IgD-negative memory B cell (primary cell): Measurements from ENCODE around the gene NRG3. TPM values are rescaled to one million over a fixed set of nuclear protein-coding genes. Genes with fewer than 3 reads are reported as not detected.

Source experiments
- H3K27ac Mint-ChIP-seq, 3 donors: one replicate each; pipeline ENCODE4 v1.8.0; 2020 to 2022; ENCODE audit warnings: mild to moderate bottlenecking in 3 of 3, mixed read lengths in 3 of 3, moderate library complexity in 1 of 3
- H3K27me3 Mint-ChIP-seq: one replicate; pipeline ENCODE4 v1.8.0; 2021; ENCODE audit warnings: mixed read lengths
- H3K36me3 Mint-ChIP-seq: one replicate; pipeline ENCODE4 v1.8.0; 2020; ENCODE audit warnings: mild to moderate bottlenecking, mixed read lengths
- H3K4me1 Mint-ChIP-seq, 3 donors: one replicate each; pipeline ENCODE4 v1.8.0; 2020 to 2022; ENCODE audit warnings: mixed read lengths in 3 of 3, mild to moderate bottlenecking in 1 of 3
- H3K4me3 Mint-ChIP-seq, 4 donors: one replicate each; pipeline ENCODE4 v1.8.0; 2020 to 2022; ENCODE audit warnings: mild to moderate bottlenecking in 4 of 4, mixed read lengths in 4 of 4, moderate library complexity in 3 of 4
- H3K9me3 Mint-ChIP-seq, 3 donors: one replicate each; pipeline ENCODE4 v1.8.0; 2020 to 2021; ENCODE audit warnings: mixed read lengths in 3 of 3, mild to moderate bottlenecking in 1 of 3
- polyA plus RNA-seq: library from polyadenylated mRNA; unstranded; fragments of 300-500 nt; fragmentation: Illumina TruSeq; gene quantifications from one replicate; pipeline ENCODE4 v1.2.3, GENCODE V29; 2021

NRG3 gene
- not detected for polyA plus RNA-seq

DNA sequence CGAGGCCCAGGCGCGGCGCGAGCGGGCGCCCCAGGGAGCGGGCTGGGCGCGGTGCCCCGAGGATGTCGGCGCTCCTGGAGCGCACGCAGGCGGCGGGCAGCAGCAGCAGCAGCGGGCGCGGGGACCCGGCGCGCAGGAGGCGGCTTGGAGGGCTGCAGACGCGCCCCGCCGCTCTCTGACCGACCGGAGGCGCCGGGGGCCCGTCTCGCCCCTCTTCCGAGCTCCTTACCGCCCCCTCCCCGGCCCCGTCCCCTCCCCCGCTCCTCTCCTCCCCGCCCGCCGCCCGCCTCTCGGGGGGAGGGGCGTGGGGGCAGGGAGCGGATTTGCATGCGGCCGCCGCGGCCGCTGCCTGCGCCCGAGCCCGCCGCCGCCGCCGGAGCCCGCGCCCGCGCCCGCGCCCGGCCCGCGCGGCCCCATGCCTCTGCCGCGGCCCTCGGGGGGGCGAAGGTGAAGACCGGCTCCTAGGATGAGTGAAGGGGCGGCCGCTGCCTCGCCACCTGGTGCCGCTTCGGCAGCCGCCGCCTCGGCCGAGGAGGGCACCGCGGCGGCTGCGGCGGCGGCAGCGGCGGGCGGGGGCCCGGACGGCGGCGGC lies at the start of gene NRG3:
Gene NRG3 (plus strand): TSS at position 320 of the 592 bp plus-strand sequence.
- peaks cover 1% of the 10 kb centered on the region for H3K36me3 Mint-ChIP-seq
- peak within 1 kb of the TSS in 1 of 4 donors; percentile 63 for H3K4me3 Mint-ChIP-seq
- peaks cover 0 to 3% (median 0%) of the 10 kb centered on the region in 3 donors for H3K4me1 Mint-ChIP-seq
- peaks cover 0 to 4% (median 2%) of the 10 kb centered on the region in 3 donors for H3K9me3 Mint-ChIP-seq
- H3K27me3 Mint-ChIP-seq: peaks cover 39% of the 10 kb centered on the region
- H3K27ac Mint-ChIP-seq: peak within 1 kb of the TSS in 1 of 3 donors; percentile 76

DNA sequence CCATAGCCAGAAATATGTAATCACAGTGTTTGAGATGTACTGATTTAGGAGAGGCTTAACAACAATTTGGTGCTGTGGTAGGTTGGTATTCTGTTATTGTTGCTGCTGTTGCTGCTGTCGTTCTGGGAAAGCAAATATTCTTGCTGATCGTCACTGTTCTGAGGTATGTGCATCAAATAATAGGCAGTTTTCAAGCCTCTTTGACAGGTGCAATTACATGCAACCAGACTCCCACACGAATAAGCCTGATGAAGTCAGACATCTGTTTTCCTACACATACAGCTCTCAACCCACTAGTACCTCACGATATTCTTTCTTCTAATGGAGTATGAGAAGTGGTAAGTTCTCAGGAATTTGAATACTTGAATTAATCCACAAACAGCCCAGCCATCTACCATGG lies 46.7 kb upstream of the NRG3 start:
- H3K36me3 Mint-ChIP-seq: no peaks in the 10 kb centered on the region
- H3K4me1 Mint-ChIP-seq: no peaks in the 10 kb centered on the region
- peaks cover 2 to 12% (median 7%) of the 10 kb centered on the region in 3 donors for H3K9me3 Mint-ChIP-seq
- no peak overlapping the region for H3K27ac Mint-ChIP-seq
- no peak overlapping the region for H3K4me3 Mint-ChIP-seq
- no peaks in the 10 kb centered on the region for H3K27me3 Mint-ChIP-seq

DNA sequence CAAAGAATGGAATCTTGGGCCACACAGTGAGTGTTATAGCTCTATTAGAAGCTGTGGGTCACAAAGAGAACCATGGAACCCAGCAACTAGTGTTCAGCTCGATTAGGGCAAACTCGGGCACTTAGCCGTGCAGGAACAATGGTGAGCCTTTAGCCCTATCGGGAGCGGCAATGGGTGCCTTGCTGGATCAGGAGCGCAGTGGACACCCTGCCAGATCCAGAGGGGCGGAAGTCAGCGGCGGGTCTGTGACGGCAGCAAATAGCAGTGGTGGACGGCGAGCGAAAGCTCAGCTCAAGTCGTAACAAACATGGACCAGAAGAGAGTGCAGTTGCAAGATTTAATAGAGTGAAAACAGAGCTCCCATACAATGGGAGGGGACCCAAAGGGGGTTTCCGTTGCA lies 43.9 kb upstream of the NRG3 start:
- no peaks in the 10 kb centered on the region for H3K36me3 Mint-ChIP-seq
- no peaks in the 10 kb centered on the region for H3K27me3 Mint-ChIP-seq
- H3K4me1 Mint-ChIP-seq: no peaks in the 10 kb centered on the region
- peaks cover 2 to 17% (median 4%) of the 10 kb centered on the region in 3 donors for H3K9me3 Mint-ChIP-seq
- no peak overlapping the region for H3K4me3 Mint-ChIP-seq
- H3K27ac Mint-ChIP-seq: no peak overlapping the region

DNA sequence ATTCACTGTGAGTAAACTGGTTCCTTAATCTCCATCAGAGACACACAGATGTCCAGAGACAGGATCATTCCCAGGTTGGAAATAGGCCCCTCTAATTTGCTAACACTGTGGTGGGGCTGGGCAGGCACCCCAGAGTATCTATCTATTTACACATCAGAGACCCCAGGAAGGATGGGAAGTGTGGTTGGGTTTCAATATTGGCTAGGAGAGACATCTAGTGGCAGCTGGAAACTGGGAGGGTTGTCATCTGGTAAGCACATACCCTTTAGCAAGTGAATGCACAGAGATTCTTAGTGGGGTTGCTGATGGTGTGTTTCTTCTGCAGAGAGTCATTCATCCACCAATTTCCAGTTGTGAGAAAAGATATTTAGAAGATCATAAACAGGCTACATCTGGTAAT lies 36.0 kb upstream of the NRG3 start:
- H3K36me3 Mint-ChIP-seq: no peaks in the 10 kb centered on the region
- no peak overlapping the region for H3K27ac Mint-ChIP-seq
- H3K4me1 Mint-ChIP-seq: no peaks in the 10 kb centered on the region
- no peak overlapping the region for H3K4me3 Mint-ChIP-seq
- H3K27me3 Mint-ChIP-seq: no peaks in the 10 kb centered on the region
- peaks cover 6 to 9% (median 8%) of the 10 kb centered on the region in 3 donors for H3K9me3 Mint-ChIP-seq

DNA sequence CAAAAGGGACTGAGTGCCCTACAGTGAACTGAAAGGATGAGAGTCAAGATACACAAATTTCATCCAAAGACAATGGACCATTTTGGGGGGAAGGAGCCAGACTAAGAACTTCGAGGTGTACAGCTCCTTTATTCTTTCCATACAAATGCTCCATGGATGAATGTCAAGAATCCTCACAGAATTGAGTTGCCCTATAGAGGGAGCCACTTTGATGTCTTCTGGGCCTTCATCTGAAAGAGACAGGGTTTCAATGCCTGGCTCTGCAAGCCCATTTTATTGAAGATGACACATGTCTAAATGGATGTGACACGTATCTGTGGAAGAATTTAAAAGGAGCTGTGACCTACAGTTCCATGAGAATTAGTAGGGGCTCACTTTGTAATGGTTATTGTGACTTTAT lies 32.0 kb upstream of the NRG3 start:
- Mint-ChIP-seq H3K9me3 (peaks cover 0 to 6% (median 3%) of the 10 kb centered on the region in 3 donors), H3K4me1 (no peaks in the 10 kb centered on the region), H3K36me3 (no peaks in the 10 kb centered on the region), H3K4me3 (no peak overlapping the region), H3K27me3 (no peaks in the 10 kb centered on the region), H3K27ac (no peak overlapping the region)

DNA sequence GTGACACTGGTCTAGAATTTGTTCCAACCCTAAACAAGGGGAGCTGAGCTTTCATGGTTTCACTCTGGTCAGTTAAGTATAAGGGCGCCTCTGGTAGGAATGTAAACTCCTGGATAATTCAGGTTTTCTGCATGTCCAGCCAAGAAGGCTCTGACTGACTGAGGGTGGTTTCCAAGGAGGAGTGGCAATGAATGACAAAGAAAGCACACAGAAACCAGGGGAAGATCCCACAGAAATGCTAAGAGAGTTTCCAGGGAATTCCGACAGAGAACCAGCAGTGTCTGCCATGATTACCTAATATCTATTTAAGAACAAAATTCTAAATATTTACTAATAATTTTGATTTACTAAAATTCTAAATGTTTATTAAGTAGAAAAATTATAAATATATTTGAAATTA lies 27.3 kb upstream of the NRG3 start:
- no peak overlapping the region for H3K27ac Mint-ChIP-seq
- no peak overlapping the region for H3K4me3 Mint-ChIP-seq
- H3K36me3 Mint-ChIP-seq: no peaks in the 10 kb centered on the region
- H3K9me3 Mint-ChIP-seq: peaks cover 0 to 5% (median 0%) of the 10 kb centered on the region in 3 donors
- H3K4me1 Mint-ChIP-seq: no peaks in the 10 kb centered on the region
- H3K27me3 Mint-ChIP-seq: no peaks in the 10 kb centered on the region

DNA sequence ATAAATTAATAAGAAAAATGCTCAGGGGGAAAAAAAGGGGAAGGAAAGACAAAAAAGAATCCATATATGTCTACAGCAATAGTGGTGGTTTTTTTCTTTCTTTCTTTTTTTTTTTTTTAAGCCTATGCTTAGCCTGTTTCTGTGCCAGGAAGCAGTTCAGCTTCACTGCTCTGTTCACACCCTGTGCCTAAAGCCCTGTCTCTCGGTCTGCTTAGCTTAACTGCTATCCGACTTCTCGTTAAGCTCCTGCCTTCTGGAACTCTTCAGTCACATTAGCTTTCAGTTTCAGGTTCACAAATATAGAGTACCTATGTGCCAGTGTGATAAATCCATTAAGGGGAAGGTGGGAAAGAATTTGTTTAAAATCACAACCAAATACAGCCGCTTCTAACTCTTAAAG lies 26.5 kb upstream of the NRG3 start:
- Mint-ChIP-seq H3K36me3 (no peaks in the 10 kb centered on the region), H3K27me3 (no peaks in the 10 kb centered on the region), H3K9me3 (peaks cover 0 to 5% (median 0%) of the 10 kb centered on the region in 3 donors), H3K27ac (no peak overlapping the region), H3K4me3 (no peak overlapping the region), H3K4me1 (no peaks in the 10 kb centered on the region)

DNA sequence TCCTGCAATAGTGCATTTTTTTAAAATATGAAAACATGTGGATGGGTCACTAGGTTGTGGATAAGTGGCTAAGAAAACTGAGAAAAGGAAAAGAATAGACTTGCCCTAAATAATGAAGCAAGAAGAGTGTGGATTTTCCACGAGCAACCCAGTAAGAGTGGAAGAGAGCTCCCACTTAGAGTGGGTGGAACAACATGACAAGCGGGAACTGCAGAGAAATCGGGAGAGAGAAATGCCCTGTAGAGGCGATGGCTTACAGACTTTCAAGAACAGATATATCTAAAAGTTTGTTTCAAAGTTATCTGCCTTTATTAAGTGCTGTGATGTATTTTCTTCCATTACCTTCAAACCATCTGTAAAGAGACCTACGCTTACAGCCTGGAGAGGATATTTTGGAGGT lies 26.1 kb upstream of the NRG3 start:
- no peaks in the 10 kb centered on the region for H3K27me3 Mint-ChIP-seq
- no peaks in the 10 kb centered on the region for H3K4me1 Mint-ChIP-seq
- H3K36me3 Mint-ChIP-seq: no peaks in the 10 kb centered on the region
- peaks cover 0 to 5% (median 4%) of the 10 kb centered on the region in 3 donors for H3K9me3 Mint-ChIP-seq
- H3K27ac Mint-ChIP-seq: no peak overlapping the region
- no peak overlapping the region for H3K4me3 Mint-ChIP-seq

DNA sequence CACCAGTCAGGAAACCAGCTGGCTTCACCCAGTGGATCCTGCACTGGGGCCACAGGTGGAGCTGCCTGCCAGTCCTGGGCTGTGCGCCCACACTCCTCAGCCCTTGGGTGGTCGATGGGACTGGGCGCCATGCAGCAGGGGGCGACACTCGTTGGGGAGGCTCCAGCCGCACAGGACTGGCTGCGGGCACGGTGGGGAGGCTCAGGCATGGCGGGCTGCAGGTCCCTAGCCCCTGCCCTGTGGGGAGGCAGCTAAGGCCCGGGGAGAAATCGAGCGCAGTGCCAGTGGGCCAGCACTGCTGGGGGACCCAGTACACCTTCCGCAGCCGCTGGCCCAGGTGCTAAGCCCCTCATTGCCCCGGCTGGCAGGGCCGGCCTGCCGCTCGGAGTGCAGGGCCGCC lies 12.4 kb upstream of the NRG3 start:
- H3K27ac Mint-ChIP-seq: no peak overlapping the region
- no peaks in the 10 kb centered on the region for H3K27me3 Mint-ChIP-seq
- peaks cover 0 to 8% (median 0%) of the 10 kb centered on the region in 3 donors for H3K9me3 Mint-ChIP-seq
- H3K4me1 Mint-ChIP-seq: no peaks in the 10 kb centered on the region
- no peak overlapping the region for H3K4me3 Mint-ChIP-seq
- peaks cover 3% of the 10 kb centered on the region for H3K36me3 Mint-ChIP-seq

DNA sequence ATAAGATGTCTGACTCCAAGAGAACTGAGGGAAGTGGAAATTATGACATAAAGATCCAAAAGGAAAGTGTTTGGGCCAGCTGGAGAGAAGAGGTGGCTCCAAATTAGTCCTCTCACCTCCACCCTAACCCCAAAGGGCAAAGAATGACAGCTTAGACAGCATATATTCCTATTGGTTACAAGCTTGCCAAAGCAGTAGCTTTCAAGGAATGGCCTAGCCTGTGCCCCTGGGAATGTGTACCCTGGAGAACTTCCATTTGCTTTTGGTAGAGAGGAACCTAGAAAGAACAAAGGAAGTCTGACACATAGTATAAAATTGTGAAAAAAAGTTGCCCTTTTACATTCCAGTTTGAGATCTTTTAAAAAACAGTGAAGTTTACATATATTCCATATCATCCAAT lies 11.2 kb upstream of the NRG3 start:
- no peaks in the 10 kb centered on the region for H3K27me3 Mint-ChIP-seq
- no peak overlapping the region for H3K27ac Mint-ChIP-seq
- no peaks in the 10 kb centered on the region for H3K4me1 Mint-ChIP-seq
- peaks cover 0 to 8% (median 0%) of the 10 kb centered on the region in 3 donors for H3K9me3 Mint-ChIP-seq
- no peak overlapping the region for H3K4me3 Mint-ChIP-seq
- H3K36me3 Mint-ChIP-seq: peaks cover 3% of the 10 kb centered on the region

DNA sequence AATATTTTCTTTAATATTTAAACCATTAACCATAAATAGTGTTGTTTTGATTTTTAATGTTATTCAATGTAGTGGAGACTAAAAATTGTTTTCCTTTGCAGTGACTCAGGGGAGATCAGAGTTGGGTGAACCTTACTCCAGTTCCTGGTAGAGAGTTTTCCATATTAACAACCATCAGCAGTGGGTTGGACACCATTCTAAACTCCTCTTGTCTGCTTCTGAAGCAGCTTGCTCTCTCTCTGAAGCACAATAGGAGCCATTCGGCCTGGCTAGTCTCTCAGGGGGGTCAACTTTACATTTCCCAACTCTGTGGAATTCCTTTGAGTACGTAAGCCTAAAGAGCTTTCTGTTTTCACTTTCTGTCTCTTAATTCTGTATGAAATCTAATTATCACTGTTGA lies 9.4 kb upstream of the NRG3 start:
- Mint-ChIP-seq H3K9me3 (peaks cover 0 to 5% (median 0%) of the 10 kb centered on the region in 3 donors), H3K27ac (no peak overlapping the region), H3K27me3 (no peaks in the 10 kb centered on the region), H3K4me1 (no peaks in the 10 kb centered on the region), H3K36me3 (peaks cover under 1% of the 10 kb centered on the region), H3K4me3 (no peak overlapping the region)

DNA sequence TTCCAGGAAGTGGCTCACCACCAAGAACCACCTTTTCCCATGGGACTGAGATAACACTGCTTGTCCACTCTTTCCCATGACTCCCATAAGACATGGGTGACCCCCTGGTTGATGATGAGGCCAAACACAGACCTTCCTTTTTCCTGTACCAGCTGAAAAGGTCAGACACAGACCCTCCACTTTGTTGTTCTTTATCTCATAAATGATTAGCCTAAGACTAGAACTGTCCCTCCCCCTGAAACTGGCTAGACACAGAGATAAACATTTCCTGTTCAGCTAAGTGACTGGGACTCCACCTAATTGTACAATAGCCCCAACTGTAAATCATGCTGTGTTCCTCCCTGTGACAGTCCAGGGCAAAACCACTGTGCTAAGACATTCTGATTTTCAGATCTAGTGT lies 8.2 kb upstream of the NRG3 start:
- Mint-ChIP-seq H3K36me3 (no peaks in the 10 kb centered on the region), H3K4me1 (no peaks in the 10 kb centered on the region), H3K4me3 (no peak overlapping the region), H3K27me3 (no peaks in the 10 kb centered on the region), H3K9me3 (no peaks in the 10 kb centered on the region), H3K27ac (no peak overlapping the region)

DNA sequence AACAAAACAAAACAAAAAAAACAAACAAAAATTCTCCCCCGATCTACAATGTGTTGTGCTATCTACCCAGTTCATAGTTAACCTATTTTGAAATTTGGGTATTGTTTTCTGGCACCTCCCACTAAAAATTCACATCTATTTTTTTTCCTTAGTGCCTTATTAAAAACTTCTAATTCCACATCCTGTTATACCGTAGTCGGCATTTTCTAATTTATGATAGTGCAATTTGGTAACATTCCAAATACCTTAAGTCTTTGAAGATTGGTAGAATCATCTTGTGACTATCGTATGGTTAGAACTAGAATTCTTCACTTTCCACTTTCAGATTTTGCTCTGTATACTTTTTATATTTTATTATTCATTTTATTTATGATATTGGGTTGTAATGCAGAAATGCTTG lies 4.5 kb upstream of the NRG3 start:
- Mint-ChIP-seq H3K27me3 (peaks cover 11% of the 10 kb centered on the region), H3K4me3 (no peak overlapping the region), H3K27ac (no peak overlapping the region), H3K4me1 (no peaks in the 10 kb centered on the region), H3K36me3 (no peaks in the 10 kb centered on the region), H3K9me3 (peaks cover 0 to 3% (median 2%) of the 10 kb centered on the region in 3 donors)

DNA sequence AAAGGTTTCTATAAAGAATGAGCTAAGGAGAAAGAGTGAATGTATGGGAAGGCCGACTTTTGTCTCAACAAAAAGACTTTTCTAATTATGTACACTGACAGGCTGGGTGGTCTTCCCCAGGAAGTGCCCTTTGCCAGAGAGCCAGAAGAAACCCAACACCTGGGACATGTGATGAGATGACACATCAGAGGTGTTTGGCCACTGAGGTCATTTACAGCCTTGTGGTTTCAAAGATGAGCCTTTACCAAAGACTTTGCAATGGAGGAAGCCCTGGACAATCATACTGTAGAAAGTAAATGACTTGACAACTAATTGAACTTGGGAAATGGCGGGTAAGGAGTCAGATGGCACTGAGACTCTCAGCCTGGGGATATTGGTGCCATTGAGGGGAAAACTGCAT lies 3.4 kb upstream of the NRG3 start:
- no peak overlapping the region for H3K27ac Mint-ChIP-seq
- peaks cover under 1% of the 10 kb centered on the region for H3K36me3 Mint-ChIP-seq
- H3K27me3 Mint-ChIP-seq: peaks cover 21% of the 10 kb centered on the region
- H3K4me1 Mint-ChIP-seq: peaks cover 0 to 3% (median 0%) of the 10 kb centered on the region in 3 donors
- H3K4me3 Mint-ChIP-seq: no peak overlapping the region
- H3K9me3 Mint-ChIP-seq: peaks cover 0 to 4% (median 2%) of the 10 kb centered on the region in 3 donors

DNA sequence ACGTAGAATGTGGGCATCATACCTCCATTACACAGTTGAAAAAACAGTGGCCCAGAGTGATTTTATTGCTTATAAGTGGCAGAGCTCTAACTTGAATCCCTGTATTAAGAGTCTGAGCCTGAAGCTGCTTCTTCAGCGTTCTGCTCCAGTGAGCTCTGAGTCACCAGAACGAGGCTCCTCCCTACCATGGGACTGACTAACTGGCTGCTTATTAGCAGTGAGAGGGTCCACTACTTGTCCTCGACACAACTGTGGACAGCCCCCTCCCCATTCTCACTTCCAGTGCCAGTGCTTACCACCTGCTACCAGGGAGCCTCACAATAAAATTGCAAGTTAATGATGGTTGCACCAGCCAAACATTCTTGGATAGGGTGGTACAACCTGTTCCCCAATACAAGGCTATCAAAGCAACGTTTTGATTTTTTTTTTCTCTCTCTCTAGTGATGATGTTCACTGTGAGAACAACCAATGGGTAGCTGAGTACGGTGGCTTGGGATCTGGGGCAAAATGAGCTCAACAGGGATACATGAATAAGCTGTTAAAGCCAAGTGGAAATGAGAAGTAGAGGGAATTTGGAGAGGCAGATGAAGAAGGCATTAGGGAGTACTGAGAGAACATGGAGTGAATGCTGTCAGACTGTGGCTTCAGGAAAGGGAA lies 2.7 kb upstream of the NRG3 start:
- Mint-ChIP-seq H3K36me3 (peaks cover 1% of the 10 kb centered on the region), H3K4me3 (peak overlapping the region in 1 of 4 donors; percentile 23), H3K27me3 (peaks cover 29% of the 10 kb centered on the region), H3K4me1 (peaks cover 0 to 3% (median 0%) of the 10 kb centered on the region in 3 donors), H3K27ac (no peak overlapping the region), H3K9me3 (peaks cover 0 to 4% (median 2%) of the 10 kb centered on the region in 3 donors)
